Muscle layer of duodenum (tissue), 2 donors: ENCODE results near the gene ZNF730.
"Not testable (repeated sequence)": the region's sequence is repeated elsewhere in the genome, so short reads cannot be mapped to it uniquely, and the experiment has no call there.

Source experiments
- H3K27ac ChIP-seq: one replicate; pipeline ENCODE4 v1.7.0; 2013; ENCODE audit warnings: mild to moderate bottlenecking, low read length
- H3K27me3 ChIP-seq: one replicate; pipeline ENCODE4 v1.7.0; 2013; ENCODE audit warnings: low read depth, mild to moderate bottlenecking, control low read depth, low read length
- H3K36me3 ChIP-seq, 2 donors: one replicate each; pipeline ENCODE4 v1.7.0; 2013; ENCODE audit warnings: low read length in 2 of 2, control low read depth in 1 of 2, mild to moderate bottlenecking in 1 of 2; ENCODE audit not compliant: insufficient read depth in 2 of 2, control insufficient read depth in 1 of 2
- H3K4me1 ChIP-seq, 2 donors: one replicate each; pipeline ENCODE4 v1.7.0; 2013; ENCODE audit warnings: low read length in 2 of 2, mild to moderate bottlenecking in 2 of 2, control low read depth in 1 of 2, moderate library complexity in 1 of 2; ENCODE audit not compliant: insufficient read depth in 2 of 2, control insufficient read depth in 1 of 2
- H3K4me3 ChIP-seq, 2 donors: one replicate each; pipeline ENCODE4 v1.7.0; 2013; ENCODE audit warnings: low read length in 2 of 2, low read depth in 1 of 2, mild to moderate bottlenecking in 1 of 2
- H3K9me3 ChIP-seq, 2 donors: one replicate each; pipeline ENCODE4 v1.7.0; 2013; ENCODE audit warnings: low read length in 2 of 2, control low read depth in 1 of 2, mild to moderate bottlenecking in 1 of 2; ENCODE audit not compliant: control insufficient read depth in 1 of 2
- donor health status: healthy.

Gene ZNF730

DNA sequence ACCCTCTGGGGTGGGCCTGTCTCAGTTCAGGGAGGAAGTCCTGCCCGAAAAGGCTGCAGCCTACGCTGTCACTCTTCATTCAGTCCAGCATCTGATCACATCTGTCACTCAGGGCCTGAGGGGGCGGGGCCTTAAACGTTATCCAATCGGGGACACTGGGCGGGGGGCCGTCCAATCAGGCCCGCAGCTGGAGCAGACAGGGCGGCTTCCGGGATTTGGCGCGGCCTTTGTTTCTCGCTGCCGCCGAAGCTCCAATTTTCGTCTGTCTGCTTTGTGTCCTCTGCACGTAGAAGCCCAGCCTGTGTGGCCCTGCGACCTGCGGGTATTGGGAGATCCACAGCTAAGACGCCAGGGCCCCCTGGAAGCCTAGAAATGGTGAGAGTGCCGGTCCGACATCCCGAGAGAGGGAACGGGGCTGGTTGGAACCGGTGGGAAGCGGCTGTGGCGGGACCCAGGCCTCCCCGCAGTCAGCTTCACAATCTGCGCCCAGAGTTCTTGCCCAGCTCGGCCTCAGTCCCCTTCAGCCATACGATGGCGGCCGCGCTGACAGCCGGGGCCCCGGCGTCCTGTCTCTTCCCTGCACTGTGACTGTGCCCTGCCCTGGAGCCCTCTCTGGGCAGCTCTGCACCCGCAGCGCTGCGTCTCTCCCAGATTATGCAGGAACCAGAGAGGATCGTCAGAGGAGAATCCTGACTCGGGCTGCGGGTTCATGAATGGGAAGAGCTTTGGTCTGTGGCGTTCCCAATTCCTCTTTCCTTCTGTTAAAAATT lies at the start of gene ZNF730:
Gene ZNF730, plus strand, starts transcription at position 224 of the 770 bp plus-strand sequence. Its CDS starts 149 bp downstream, at position 373.
- no peaks in the 10 kb centered on the region for H3K9me3 ChIP-seq
- H3K36me3 ChIP-seq: no peaks in the 10 kb centered on the region
- H3K27ac ChIP-seq: no peak within 1 kb of the TSS
- no peaks in the 10 kb centered on the region for H3K27me3 ChIP-seq
- peaks cover 0 to 8% of the 10 kb centered on the region in 2 donors for H3K4me1 ChIP-seq
- peak within 1 kb of the TSS; percentile 55 to 83 for H3K4me3 ChIP-seq

DNA sequence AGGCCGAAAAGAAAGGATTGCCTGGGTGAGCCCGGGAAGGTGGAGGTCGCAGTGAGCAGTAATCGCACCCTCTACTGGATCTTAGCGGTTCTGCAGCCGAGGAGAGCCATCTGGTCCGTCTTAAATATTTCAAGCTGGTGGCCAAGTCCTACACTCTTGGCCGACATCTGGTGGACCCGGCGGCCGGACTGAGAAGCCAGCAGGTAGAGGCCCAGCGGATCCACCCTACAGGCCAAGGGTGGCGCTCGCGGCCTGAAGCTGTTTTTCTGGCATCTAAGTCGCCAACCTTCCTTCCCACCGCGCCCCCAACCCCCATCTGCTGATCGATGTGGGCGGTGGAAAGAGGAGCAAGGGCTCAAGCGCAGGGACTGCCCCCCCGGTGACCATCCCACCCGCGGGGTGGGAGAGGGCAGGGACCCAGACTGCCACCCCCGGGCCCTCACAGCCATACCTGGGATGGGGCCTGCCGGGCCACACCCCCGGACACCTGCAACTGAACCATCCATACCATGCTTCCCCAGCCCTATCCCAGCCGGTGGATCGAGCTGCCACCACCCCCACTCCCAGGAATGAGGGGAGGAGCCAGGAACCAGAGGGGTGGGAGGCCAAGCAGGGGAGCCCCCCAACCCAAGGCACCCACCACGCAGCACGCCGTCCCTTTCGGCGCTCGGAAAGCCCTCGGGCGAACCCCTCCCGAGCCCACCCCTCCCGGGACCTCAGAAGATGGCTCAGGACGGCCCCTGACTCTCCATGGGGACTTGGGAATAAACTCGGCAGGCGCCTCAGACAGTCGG lies 46.3 kb upstream of the ZNF730 start:
- Histone ChIP-seq H3K27me3 (no peaks in the 10 kb centered on the region), H3K27ac (no peak overlapping the region), H3K4me1 (peaks cover 0 to 10% of the 10 kb centered on the region in 2 donors), H3K4me3 (peak overlapping the region in 1 of 2 donors; percentile 37), H3K9me3 (no peaks in the 10 kb centered on the region), H3K36me3 (no peaks in the 10 kb centered on the region)

DNA sequence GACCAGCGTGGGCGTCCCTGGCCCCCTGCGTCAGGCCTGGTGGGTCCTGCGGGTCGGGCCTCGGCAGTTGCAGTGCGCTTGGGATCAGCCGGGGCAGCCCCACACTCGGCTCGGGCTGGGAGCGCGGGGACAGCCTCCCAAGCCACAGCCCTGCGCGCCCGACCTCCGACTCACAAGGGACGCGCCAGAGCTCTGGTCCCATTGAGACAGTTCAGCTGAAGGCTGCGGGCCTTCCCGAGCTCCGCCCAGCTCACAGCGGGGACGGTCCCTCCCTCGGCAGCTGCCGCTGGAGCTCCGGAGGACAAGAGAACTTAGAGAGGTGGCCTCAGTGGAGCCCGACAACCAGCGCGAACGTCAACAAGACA lies 45.7 kb upstream of the ZNF730 start:
- H3K9me3 ChIP-seq: no peaks in the 10 kb centered on the region

DNA sequence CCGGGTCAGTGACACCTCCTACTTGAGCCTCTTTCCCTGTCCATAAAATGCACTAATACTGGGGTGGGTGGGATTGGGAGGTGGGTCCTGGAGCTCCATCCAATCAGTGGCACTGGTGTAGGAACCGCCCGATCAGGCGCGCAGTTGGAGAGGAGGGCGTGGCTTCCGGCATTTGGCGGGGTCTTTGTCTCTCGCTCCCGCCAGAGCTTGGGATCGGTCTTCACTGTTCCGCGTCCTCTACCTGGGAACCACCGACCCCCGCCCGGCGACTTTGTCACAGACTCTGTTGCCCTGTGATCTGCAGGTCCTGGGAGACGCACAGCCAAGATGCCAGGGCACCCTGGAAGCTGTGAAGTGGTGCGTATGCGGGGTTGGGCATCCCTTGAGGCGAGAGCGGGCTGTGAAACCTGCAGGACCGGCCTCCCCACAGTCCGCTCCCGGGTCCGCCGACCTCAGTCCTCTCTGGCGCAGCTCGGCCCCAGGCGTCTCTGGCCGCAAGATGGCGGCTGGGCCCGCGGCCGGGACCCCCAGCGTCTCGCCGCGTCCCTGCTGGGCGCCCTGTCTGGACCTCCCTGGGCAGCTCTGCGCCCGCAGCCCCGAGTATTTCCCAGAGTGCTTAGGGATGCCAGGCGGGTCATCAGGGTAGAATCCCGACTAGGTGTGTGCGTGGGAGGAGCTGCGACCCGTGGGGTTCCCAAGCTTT lies 41.6 kb upstream of the ZNF730 start:
- no peaks in the 10 kb centered on the region for H3K36me3 ChIP-seq
- H3K27ac ChIP-seq: no peak overlapping the region
- H3K4me1 ChIP-seq: peaks cover 0 to 14% of the 10 kb centered on the region in 2 donors
- no peaks in the 10 kb centered on the region for H3K9me3 ChIP-seq
- no peaks in the 10 kb centered on the region for H3K27me3 ChIP-seq
- H3K4me3 ChIP-seq: peak overlapping the region; percentile 39 to 88

More for the DNA sequence above, 45.7 kb upstream of the ZNF730 start:
- Histone ChIP-seq H3K36me3 (no peaks in the 10 kb centered on the region), H3K4me1 (peaks cover 0 to 14% of the 10 kb centered on the region in 2 donors), H3K4me3 (peak overlapping the region; percentile 37 to 39), H3K27me3 (no peaks in the 10 kb centered on the region), H3K27ac (no peak overlapping the region)

DNA sequence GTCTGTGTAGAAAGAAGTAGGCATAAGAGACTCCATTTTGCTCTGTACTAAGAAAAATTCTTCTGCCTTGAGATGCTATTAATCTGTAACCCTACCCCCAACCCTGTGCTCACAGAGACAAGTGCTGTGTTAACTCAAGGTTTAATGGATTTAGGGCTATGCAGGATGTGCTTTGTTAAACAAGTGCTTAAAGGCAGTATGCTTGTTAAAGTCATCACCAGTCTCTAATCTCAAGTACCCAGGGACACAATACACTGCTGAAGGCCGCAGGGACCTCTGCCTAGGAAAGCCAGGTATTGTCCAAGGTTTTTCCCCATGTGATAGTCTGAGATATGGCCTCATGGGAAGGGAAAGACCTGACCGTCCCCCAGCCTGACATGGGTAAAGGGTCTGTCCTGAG lies 39.0 kb upstream of the ZNF730 start:
- H3K27me3 ChIP-seq, H3K27ac ChIP-seq, H3K36me3 ChIP-seq, H3K4me1 ChIP-seq, H3K9me3 ChIP-seq, H3K4me3 ChIP-seq: not testable (repeated sequence)

DNA sequence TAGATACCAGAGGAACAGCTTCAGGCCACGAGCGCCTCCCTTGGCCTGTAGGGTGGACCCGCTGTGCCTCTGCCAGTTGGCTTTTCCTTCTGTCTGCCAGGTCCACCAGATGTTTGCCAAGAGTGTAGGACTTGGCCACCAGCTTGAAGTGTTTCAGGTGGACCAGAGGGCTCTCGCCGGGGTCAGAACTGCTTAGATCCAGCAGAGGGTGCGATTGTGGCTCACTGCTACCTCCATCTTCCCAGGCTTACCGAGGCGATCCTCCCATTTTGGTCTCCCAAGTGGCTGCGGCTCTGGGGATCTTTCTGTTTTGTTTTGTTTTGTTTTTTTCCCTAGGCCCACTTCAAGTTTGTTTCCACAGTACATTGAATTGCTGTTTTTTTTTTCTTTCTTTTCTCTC lies 23.0 kb upstream of the ZNF730 start:
- Histone ChIP-seq H3K36me3 (no peaks in the 10 kb centered on the region), H3K9me3 (peaks cover 0 to 5% of the 10 kb centered on the region in 2 donors), H3K27ac (no peak overlapping the region), H3K27me3 (no peaks in the 10 kb centered on the region), H3K4me3 (no peak overlapping the region), H3K4me1 (no peaks in the 10 kb centered on the region)

DNA sequence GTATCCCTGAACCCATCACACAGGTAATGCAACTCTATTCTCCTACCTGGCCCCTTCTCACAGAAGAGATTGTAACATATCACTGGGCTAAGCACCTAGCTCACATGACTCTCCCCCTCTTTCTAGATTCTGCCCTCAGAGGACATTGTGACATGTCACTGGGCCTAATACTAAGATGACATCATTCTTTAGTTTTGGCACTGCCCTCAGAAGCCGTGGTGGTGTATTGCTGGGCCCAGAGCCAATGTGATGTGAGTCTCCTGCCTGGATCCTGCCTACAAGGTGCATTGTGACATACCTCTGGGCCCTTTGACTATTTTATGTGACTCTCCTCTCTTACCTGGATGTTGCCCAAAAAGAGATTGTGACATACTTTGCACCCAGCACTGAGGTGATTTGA lies 21.4 kb upstream of the ZNF730 start:
- Histone ChIP-seq H3K9me3 (peaks cover 0 to 5% of the 10 kb centered on the region in 2 donors), H3K4me3 (no peak overlapping the region), H3K36me3 (no peaks in the 10 kb centered on the region), H3K4me1 (no peaks in the 10 kb centered on the region), H3K27ac (no peak overlapping the region), H3K27me3 (no peaks in the 10 kb centered on the region)

DNA sequence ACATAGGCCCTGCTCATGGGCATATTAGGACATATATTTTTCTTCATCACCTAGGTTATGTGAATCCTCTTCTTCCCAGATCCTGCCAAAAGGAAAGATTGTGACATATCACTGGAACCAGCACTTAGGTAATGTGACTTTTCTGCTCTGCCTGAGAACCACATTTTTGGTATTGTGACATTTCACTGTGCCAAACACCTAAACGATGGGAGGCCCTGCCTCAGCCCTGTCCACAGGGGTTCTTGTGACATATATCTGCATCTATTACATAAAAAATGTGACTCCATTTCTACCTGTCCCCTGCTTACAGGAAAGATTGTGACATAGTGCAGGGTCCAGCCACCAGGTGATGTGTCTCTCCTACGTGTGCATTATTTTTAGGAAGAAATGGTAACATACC lies 18.5 kb upstream of the ZNF730 start:
- H3K9me3 ChIP-seq: peaks cover 0 to 2% of the 10 kb centered on the region in 2 donors

DNA sequence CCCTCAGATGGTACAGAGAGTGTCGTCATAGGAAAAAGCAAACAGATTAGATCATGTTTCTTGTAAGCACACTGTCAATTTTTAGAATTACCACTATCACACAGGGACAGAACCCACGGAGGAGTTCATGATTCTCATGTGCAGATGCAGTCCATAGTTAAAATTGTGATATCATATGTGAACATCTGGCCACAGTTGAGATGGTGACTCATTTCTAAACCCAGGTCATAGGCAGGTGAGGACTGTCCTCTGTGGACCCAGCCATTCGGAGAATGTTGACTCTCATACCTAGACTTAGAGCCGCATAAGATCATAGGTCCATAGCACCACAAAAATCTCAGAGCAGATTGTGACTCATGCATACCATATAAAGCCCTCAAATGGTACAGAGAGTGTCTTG lies 17.8 kb upstream of the ZNF730 start:
- Histone ChIP-seq H3K9me3 (peaks cover 0 to 2% of the 10 kb centered on the region in 2 donors), H3K36me3 (no peaks in the 10 kb centered on the region), H3K4me1 (no peaks in the 10 kb centered on the region), H3K4me3 (no peak overlapping the region), H3K27me3 (no peaks in the 10 kb centered on the region), H3K27ac (no peak overlapping the region)

More for the DNA sequence above, 18.5 kb upstream of the ZNF730 start:
- H3K27ac ChIP-seq: no peak overlapping the region
- H3K4me3 ChIP-seq: no peak overlapping the region
- no peaks in the 10 kb centered on the region for H3K36me3 ChIP-seq
- H3K27me3 ChIP-seq: no peaks in the 10 kb centered on the region
- H3K4me1 ChIP-seq: no peaks in the 10 kb centered on the region

DNA sequence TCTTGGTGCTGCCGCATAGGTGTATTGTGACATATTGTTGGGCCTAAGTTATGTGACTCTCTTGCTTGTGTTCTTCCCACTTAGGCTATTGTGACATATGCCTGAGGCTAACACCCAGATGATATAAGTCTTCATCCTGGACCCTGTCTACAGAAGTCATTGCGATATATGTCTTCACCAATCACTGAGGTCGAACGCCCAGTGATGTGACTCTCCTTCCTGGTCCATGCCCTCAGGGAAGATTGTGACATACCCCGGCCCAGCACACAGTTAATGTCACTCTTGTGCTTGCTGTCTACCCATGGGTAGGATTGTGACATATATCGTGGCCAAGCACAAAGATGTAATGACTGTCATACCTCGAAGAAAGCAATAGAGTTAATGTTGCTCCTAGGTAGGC lies 16.9 kb upstream of the ZNF730 start:
- Histone ChIP-seq H3K4me1 (no peaks in the 10 kb centered on the region), H3K4me3 (no peak overlapping the region), H3K36me3 (no peaks in the 10 kb centered on the region), H3K27ac (no peak overlapping the region), H3K27me3 (no peaks in the 10 kb centered on the region), H3K9me3 (peaks cover 0 to 2% of the 10 kb centered on the region in 2 donors)

DNA sequence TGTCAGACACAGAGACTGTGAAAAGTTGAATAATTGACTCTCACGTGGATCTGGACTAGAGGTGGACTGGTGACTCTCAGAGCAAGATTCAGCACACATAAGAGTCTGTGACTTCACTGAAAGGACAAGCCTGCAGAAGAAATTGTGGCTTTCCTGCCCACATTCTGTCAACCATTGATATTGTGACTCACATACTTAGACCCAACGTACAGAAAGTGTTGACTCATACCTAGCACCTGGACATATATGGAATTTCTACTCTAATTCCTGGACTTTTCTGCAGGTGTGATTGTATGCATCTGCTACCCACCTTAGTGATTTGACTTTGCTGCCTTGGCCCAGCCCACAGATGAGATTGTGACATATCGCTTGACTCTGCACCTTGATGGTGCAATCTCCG lies 15.6 kb upstream of the ZNF730 start:
- Histone ChIP-seq H3K4me1 (no peaks in the 10 kb centered on the region), H3K27ac (no peak overlapping the region), H3K36me3 (no peaks in the 10 kb centered on the region), H3K27me3 (no peaks in the 10 kb centered on the region), H3K9me3 (peaks cover 0 to 2% of the 10 kb centered on the region in 2 donors), H3K4me3 (no peak overlapping the region)
